Astrocyte of the hippocampus (primary cell): ENCODE data around the gene ILK.

Experiments
- DNase-seq: peaks from one replicate; pipeline ENCODE4 v3.0.0; 2011; ENCODE audit warnings: low read depth, low spot score

Gene ILK

GRCh38 chr11:6655790-6656583 is 52.4 kb downstream of the ILK start, which contains the start of gene DCHS1:
DCHS1 (minus strand) TSS chr11:6655809; CDS start chr11:6641613, 14,196 bp downstream.
- DNase-seq, result no peak

GRCh38 chr11:6656584-6656915 is 53.0 kb downstream of the ILK start:
- no peak for DNase-seq

- no peak for DNase-seq
Measured at GRCh38 chr11:6656936-6657335, 53.4 kb downstream of the ILK start.

- DNase-seq, result no peak
Measured at GRCh38 chr11:6657346-6657745, 53.8 kb downstream of the ILK start.

GRCh38 chr11:6658647-6659046 is 55.1 kb downstream of the ILK start:
- DNase-seq, result no peak
